Measurements from ENCODE around the gene RPTOR.

Gene RPTOR

GRCh38 chr17:80961541-80962330 lies 417.1 kb downstream of the RPTOR start:
- no peak for DNase-seq (ENCODE audit: low read depth in 2 of 2)

GRCh38 chr17:80962356-80963329 lies 418.0 kb downstream of the RPTOR start:
- DNase-seq (ENCODE audit: low read depth in 2 of 2), result no peak

GRCh38 chr17:80963812-80964543 lies 419.3 kb downstream of the RPTOR start:
- DNase-seq (ENCODE audit: low read depth in 2 of 2), result no peak

- no peak for DNase-seq (ENCODE audit: low read depth in 2 of 2)
Measured at GRCh38 chr17:80964544-80964856, 419.9 kb downstream of the RPTOR start.

- no peak for DNase-seq (ENCODE audit: low read depth in 2 of 2)
Measured at GRCh38 chr17:80964859-80965580, 420.4 kb downstream of the RPTOR start.

- no peak for DNase-seq (ENCODE audit: low read depth in 2 of 2)
Measured at GRCh38 chr17:80965606-80966005, 421.0 kb downstream of the RPTOR start.

GRCh38 chr17:80967404-80967872 lies 422.8 kb downstream of the RPTOR start:
- DNase-seq (ENCODE audit: low read depth in 2 of 2), result no peak

GRCh38 chr17:80968602-80969029 lies 424.0 kb downstream of the RPTOR start:
- no peak for DNase-seq (ENCODE audit: low read depth in 2 of 2)

GRCh38 chr17:80969030-80969673 lies 424.5 kb downstream of the RPTOR start:
- no peak for DNase-seq (ENCODE audit: low read depth in 2 of 2)

GRCh38 chr17:80969674-80970043 lies 425.0 kb downstream of the RPTOR start:
- DNase-seq (ENCODE audit: low read depth in 2 of 2), result no peak

- no peak for DNase-seq (ENCODE audit: low read depth in 2 of 2)
Measured at GRCh38 chr17:80970044-80970761, 425.6 kb downstream of the RPTOR start.

GRCh38 chr17:80970762-80971703 lies 426.4 kb downstream of the RPTOR start:
- no peak for DNase-seq (ENCODE audit: low read depth in 2 of 2)

GRCh38 chr17:80971704-80972304 lies 427.2 kb downstream of the RPTOR start:
- no peak for DNase-seq (ENCODE audit: low read depth in 2 of 2)

- no peak for DNase-seq (ENCODE audit: low read depth in 2 of 2)
Measured at GRCh38 chr17:80976701-80977100, 432.1 kb downstream of the RPTOR start.

GRCh38 chr17:80977172-80977571 lies 432.5 kb downstream of the RPTOR start:
- DNase-seq (ENCODE audit: low read depth in 2 of 2), result no peak

GRCh38 chr17:80978499-80979497 lies 434.2 kb downstream of the RPTOR start:
- no peak for DNase-seq (ENCODE audit: low read depth in 2 of 2)

Measured in stimulated activated CD8-positive, alpha-beta memory T cell treated with anti-CD3 and anti-CD28 coated beads, Interleukin-15, amount 100 ng/mL, for 48 hours (primary cell).